GM12874 (cell line): ENCODE results near the gene ZNF439.

Experiments
- CTCF ChIP-seq: IDR thresholded peaks from 2 replicates; pipeline ENCODE4 v1.5.1; 2011; ENCODE audit warnings: low read depth, mild to moderate bottlenecking, control low read depth, low read length, moderate library complexity; ENCODE audit not compliant: insufficient read depth

The ZNF439 gene

GRCh38 chr19:11861301-11861700, 12.8 kb downstream of the ZNF439 start:
- TF ChIP-seq CTCF, result no peak

GRCh38 chr19:11868188-11868587, 19.7 kb downstream of the ZNF439 start:
- TF ChIP-seq CTCF, result no peak

DNA sequence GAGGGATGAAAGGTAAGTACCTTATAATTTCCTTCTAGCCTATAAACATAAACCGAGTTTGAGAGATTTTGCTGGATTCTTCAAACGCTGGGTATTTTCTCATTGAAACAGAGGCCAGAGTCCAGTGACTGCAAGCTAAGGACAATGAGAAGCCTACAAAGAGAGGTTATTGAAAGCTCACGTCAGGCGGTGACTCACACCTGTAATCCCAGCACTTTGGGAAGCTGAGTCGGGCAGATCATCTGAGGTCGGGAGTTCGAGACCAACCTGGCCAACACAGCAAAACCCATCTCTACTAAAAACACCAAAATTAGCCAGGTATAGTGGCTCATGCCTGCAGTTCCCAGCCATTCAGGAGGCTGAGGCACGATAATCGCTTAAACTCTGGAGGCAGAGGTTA, 24.1 kb downstream of the ZNF439 start:
- TF ChIP-seq CTCF, result no peak

DNA sequence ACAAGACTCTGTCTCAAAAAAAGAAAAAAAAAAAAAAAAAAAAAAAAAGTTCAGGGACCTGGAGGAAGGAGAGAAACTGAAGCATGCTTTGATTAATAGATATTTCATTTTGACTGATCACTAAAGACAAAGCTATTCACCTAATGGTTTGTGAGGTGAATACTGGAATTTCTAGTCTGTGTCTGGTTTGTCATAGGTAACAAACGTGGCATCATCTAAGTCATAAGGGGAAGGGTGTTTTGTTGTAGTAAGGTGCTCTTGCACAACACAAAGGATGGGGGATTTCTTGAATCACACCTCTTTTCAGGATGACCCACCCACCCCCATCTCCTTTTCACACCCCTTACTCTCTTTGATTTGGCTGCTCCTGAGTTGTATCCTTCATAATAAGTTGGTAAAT, 25.2 kb downstream of the ZNF439 start:
- TF ChIP-seq CTCF, result no peak

GRCh38 chr19:11879687-11880266, 31.3 kb downstream of the ZNF439 start:
- 0 out of 2 replicates have a peak, but pooled peaks have one; percentile 6 for TF ChIP-seq CTCF

- no peak for TF ChIP-seq CTCF
Observed at GRCh38 chr19:11880598-11880997, 32.1 kb downstream of the ZNF439 start.

- TF ChIP-seq CTCF, result peak; percentile 57
Observed at GRCh38 chr19:11881151-11881800, 32.8 kb downstream of the ZNF439 start.
